OCI-LY1 (cell line): ENCODE results near the gene RAB9B.

ENCODE experiments used
- H2AFZ ChIP-seq: fragments of 200-600 bp; sonication (generic), shearing (Covaris generic); 2 replicates; pipeline ENCODE4 v1.6.0; 2014; ENCODE audit warnings: antibody characterized with exemption, mild to moderate bottlenecking, low read length
- H3F3A ChIP-seq: fragments of 200-600 bp; sonication (generic), shearing (Covaris generic); 2 replicates; pipeline ENCODE4 v1.6.0; 2014; ENCODE audit warnings: mild to moderate bottlenecking, antibody characterized with exemption, low read length, moderate library complexity; ENCODE audit not compliant: insufficient read depth
- H3K27ac ChIP-seq: fragments of 200-600 bp; sonication (generic); 2 replicates; pipeline ENCODE4 v1.5.1; 2014; ENCODE audit warnings: low read length, mixed run types, mild to moderate bottlenecking, low read depth; ENCODE audit not compliant: poor library complexity, severe bottlenecking
- H3K27me3 ChIP-seq: fragments of 200-600 bp; sonication (generic); 2 replicates; pipeline ENCODE4 v1.6.0; 2014; ENCODE audit warnings: antibody characterized with exemption, mild to moderate bottlenecking, low read length, moderate library complexity; ENCODE audit not compliant: insufficient read depth
- H3K36me3 ChIP-seq: fragments of 200-600 bp; sonication (generic); 2 replicates; pipeline ENCODE4 v1.6.1; 2014; ENCODE audit warnings: mild to moderate bottlenecking, antibody characterized with exemption, low read length, moderate library complexity, mixed read lengths; ENCODE audit not compliant: insufficient read depth
- H3K4me1 ChIP-seq: fragments of 200-600 bp; sonication (generic); 2 replicates; pipeline ENCODE4 v1.5.1; 2014; ENCODE audit warnings: mild to moderate bottlenecking, low read length, moderate library complexity; ENCODE audit not compliant: insufficient read depth, severe bottlenecking
- H3K4me2 ChIP-seq: fragments of 200-600 bp; sonication (generic), shearing (Covaris generic); 2 replicates; pipeline ENCODE4 v1.6.1; 2014; ENCODE audit warnings: low read length
- H3K4me3 ChIP-seq: fragments of 200-600 bp; sonication (generic); 2 replicates; pipeline ENCODE4 v1.5.1; 2014; ENCODE audit warnings: low read length, low read depth, mild to moderate bottlenecking, mixed read lengths; ENCODE audit not compliant: poor library complexity, severe bottlenecking
- H3K79me2 ChIP-seq: fragments of 200-600 bp; shearing (Covaris generic); 2 replicates; pipeline ENCODE4 v1.6.1; 2016; ENCODE audit warnings: mixed run types, low read length, mixed read lengths; ENCODE audit not compliant: insufficient read depth
- H3K9ac ChIP-seq: fragments of 200-600 bp; sonication (generic), shearing (Covaris generic); 2 replicates; pipeline ENCODE4 v1.6.1; 2014; ENCODE audit warnings: mild to moderate bottlenecking, low read length, mixed read lengths
- H3K9me2 ChIP-seq: fragments of 200-600 bp; sonication (generic), shearing (Covaris generic); 2 replicates; pipeline ENCODE4 v1.6.1; 2014; ENCODE audit warnings: low read depth, mild to moderate bottlenecking, low read length, mixed read lengths
- H3K9me3 ChIP-seq: fragments of 200-600 bp; shearing (Covaris generic); 2 replicates; pipeline ENCODE4 v1.6.1; 2014; ENCODE audit warnings: low read length, mixed read lengths
- H4K20me1 ChIP-seq: fragments of 200-600 bp; sonication (generic), shearing (Covaris generic); 2 replicates; pipeline ENCODE4 v1.6.0; 2016; ENCODE audit warnings: mild to moderate bottlenecking, low read length; ENCODE audit not compliant: insufficient read depth
- CTCF ChIP-seq: fragments of 200-600 bp; sonication (generic), shearing (Covaris generic); IDR thresholded peaks from 2 replicates; pipeline ENCODE4 v1.5.1; 2017; ENCODE audit warnings: mild to moderate bottlenecking, antibody characterized with exemption, low read length, moderate library complexity, mixed read lengths
- EZH2 ChIP-seq: fragments of 200-600 bp; sonication (generic), shearing (Covaris generic); IDR thresholded peaks from 2 replicates; pipeline ENCODE4 v1.8.0; 2017; ENCODE audit warnings: borderline replicate concordance, mixed run types, mild to moderate bottlenecking, antibody characterized with exemption, low read length, moderate library complexity, mixed read lengths

The RAB9B gene

DNA sequence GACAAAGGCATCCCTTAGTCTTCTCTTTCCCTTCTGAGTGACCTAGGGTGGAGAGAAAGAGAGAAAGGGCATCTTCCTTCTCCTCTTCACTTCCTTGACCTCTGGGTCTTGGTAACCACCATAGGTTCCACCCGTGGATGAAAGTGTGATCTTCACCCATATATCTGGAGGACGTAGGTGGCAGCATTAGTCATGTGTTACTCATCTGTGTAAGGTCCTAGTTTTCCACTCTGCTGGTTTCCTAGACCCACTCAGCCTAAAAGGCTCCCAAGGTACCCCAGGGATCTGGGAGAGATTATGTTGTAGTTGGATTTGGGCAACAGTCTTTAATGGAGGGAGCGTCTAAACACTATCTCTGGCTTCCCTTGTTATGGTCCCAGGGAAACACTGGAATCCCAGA is 45.5 kb upstream of the RAB9B start:
- H3K4me3 ChIP-seq: no peak overlapping the region

DNA sequence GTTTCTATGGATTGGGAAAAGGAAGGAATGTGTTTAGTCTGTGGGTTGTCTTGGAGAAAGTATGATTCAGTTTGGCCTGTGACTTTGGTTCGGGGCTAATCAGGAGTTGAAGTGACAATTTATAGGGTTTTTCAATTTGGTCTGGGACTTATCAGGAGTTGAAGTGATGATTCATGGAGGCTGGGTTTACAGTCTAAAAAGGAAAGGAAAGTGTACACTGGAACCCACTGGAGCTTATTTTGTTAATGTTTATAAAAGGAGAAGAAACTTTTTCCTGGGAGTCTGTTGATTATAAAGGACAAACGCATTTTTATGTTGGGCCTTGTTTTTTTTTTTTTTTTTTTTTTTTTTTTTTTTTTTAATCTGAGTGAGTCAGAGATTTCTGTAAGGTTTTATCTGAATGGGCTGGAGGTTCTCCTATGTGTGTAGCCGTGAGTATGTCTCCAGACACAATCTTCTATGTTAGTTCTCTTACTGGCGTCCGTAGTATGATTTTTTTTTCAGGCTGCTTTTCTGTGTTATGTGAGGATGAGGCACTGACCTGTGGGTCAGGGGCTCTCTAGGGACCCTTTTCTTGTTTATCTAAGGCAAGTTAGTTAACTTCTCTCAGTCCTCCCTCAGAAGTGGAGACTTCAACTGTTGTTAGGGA is 33.0 kb upstream of the RAB9B start:
- TF ChIP-seq CTCF: no peak
- no peak for TF ChIP-seq EZH2
- no peaks in the 10 kb centered on the region for H3K79me2 ChIP-seq
- H3K9ac ChIP-seq: no peak overlapping the region
- no peaks in the 10 kb centered on the region for H4K20me1 ChIP-seq
- no peaks in the 10 kb centered on the region for H3K27me3 ChIP-seq
- H3F3A ChIP-seq: no peaks in the 10 kb centered on the region
- no peaks in the 10 kb centered on the region for H3K9me3 ChIP-seq
- H3K36me3 ChIP-seq: no peaks in the 10 kb centered on the region
- no peak overlapping the region for H3K27ac ChIP-seq
- H3K4me2 ChIP-seq: no peak overlapping the region
- H3K4me1 ChIP-seq: no peaks in the 10 kb centered on the region
- no peaks in the 10 kb centered on the region for H3K9me2 ChIP-seq
- no peak overlapping the region for H2AFZ ChIP-seq
- H3K4me3 ChIP-seq: no peak overlapping the region

More for the DNA sequence above, 45.5 kb upstream of the RAB9B start:
- Histone ChIP-seq H3K9me3 (no peaks in the 10 kb centered on the region), H4K20me1 (no peaks in the 10 kb centered on the region), H3F3A (no peaks in the 10 kb centered on the region), H3K79me2 (no peaks in the 10 kb centered on the region), H3K9me2 (no peaks in the 10 kb centered on the region), H3K27me3 (no peaks in the 10 kb centered on the region), H2AFZ (no peak overlapping the region), H3K9ac (no peak overlapping the region), H3K27ac (no peak overlapping the region), H3K4me2 (no peak overlapping the region), H3K36me3 (no peaks in the 10 kb centered on the region), H3K4me1 (no peaks in the 10 kb centered on the region)
- TF ChIP-seq CTCF (no peak), EZH2 (no peak)

DNA sequence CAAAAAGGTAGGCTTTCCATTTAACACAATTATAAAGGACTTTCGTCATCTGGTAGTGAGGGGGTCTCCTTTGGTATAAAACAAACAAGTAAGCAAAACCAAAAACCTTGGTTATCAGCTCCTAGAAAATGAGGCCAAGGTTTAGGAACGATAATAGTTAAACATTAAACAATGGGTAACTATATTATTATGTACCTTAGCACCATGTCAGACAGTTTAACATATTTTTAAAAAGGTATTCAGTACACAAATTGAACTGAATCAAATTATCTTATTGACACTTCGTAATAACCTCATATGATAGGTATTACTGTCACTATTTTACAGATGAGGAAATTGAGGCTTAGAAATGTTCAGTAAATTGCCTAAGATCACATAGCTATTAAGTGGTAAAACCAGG is 32.1 kb upstream of the RAB9B start:
- no peaks in the 10 kb centered on the region for H3K9me2 ChIP-seq
- H3K36me3 ChIP-seq: no peaks in the 10 kb centered on the region
- H3K4me3 ChIP-seq: no peak overlapping the region
- TF ChIP-seq CTCF: no peak
- no peak for TF ChIP-seq EZH2
- no peak overlapping the region for H3K4me2 ChIP-seq
- H3K27me3 ChIP-seq: no peaks in the 10 kb centered on the region
- H3K9me3 ChIP-seq: no peaks in the 10 kb centered on the region
- H3K27ac ChIP-seq: no peak overlapping the region
- no peak overlapping the region for H3K9ac ChIP-seq
- no peaks in the 10 kb centered on the region for H3K4me1 ChIP-seq
- H2AFZ ChIP-seq: no peak overlapping the region
- no peaks in the 10 kb centered on the region for H4K20me1 ChIP-seq
- H3F3A ChIP-seq: no peaks in the 10 kb centered on the region
- no peaks in the 10 kb centered on the region for H3K79me2 ChIP-seq
